ENCODE measurements around the gene FN1.

The FN1 gene

GRCh38 chr2:215483431-215483830 lies 47.6 kb upstream of the FN1 start:
- no peak for DNase-seq
- Histone ChIP-seq H3K9ac (ENCODE audit: low read length) (no peak overlapping the region), H3K9me2 (replicated peaks; ENCODE audit: insufficient read depth, low read length) (no peaks in the 10 kb centered on the region), H3K4me3 (ENCODE audit: low read length) (no peak overlapping the region), H3F3A (ENCODE audit: insufficient read depth, low read length) (no peaks in the 10 kb centered on the region), H3K36me3 (replicated peaks; ENCODE audit: insufficient read depth, low read length) (no peaks in the 10 kb centered on the region), H3K27ac (ENCODE audit: low read length) (no peak overlapping the region), H3K4me1 (ENCODE audit: low read length) (no peaks in the 10 kb centered on the region), H3K4me2 (ENCODE audit: low read depth, low read length) (no peak overlapping the region), H2AFZ (ENCODE audit: low read length) (no peak overlapping the region), H3K9me3 (replicated peaks; ENCODE audit: insufficient read depth, low read length) (no peaks in the 10 kb centered on the region), H3K79me2 (ENCODE audit: low read length) (no peaks in the 10 kb centered on the region), H4K20me1 (ENCODE audit: insufficient read depth, low read length) (no peaks in the 10 kb centered on the region), H3K27me3 (replicated peaks; ENCODE audit: insufficient read depth, low read length) (no peaks in the 10 kb centered on the region)
- TF ChIP-seq EZH2 (optimal IDR thresholded peaks at IDR 0.05; ENCODE audit: low read depth, low read length) (no peak), CTCF (IDR thresholded peaks at IDR 0.05; ENCODE audit: low read length) (no peak), EZH2phosphoT487 (IDR thresholded peaks at IDR 0.05; ENCODE audit: low read length) (no peak)

GRCh38 chr2:215479536-215480240 lies 43.8 kb upstream of the FN1 start:
- Histone ChIP-seq H2AFZ (ENCODE audit: low read length) (no peak overlapping the region), H3K36me3 (replicated peaks; ENCODE audit: insufficient read depth, low read length) (no peaks in the 10 kb centered on the region), H3K9ac (ENCODE audit: low read length) (no peak overlapping the region), H4K20me1 (ENCODE audit: insufficient read depth, low read length) (no peaks in the 10 kb centered on the region), H3K4me3 (ENCODE audit: low read length) (no peak overlapping the region), H3K4me1 (ENCODE audit: low read length) (no peaks in the 10 kb centered on the region), H3K9me2 (replicated peaks; ENCODE audit: insufficient read depth, low read length) (no peaks in the 10 kb centered on the region), H3K79me2 (ENCODE audit: low read length) (no peaks in the 10 kb centered on the region), H3K27ac (ENCODE audit: low read length) (no peak overlapping the region), H3K4me2 (ENCODE audit: low read depth, low read length) (no peak overlapping the region), H3F3A (ENCODE audit: insufficient read depth, low read length) (no peaks in the 10 kb centered on the region), H3K9me3 (replicated peaks; ENCODE audit: insufficient read depth, low read length) (no peaks in the 10 kb centered on the region), H3K27me3 (replicated peaks; ENCODE audit: insufficient read depth, low read length) (no peaks in the 10 kb centered on the region)
- no peak for DNase-seq
- TF ChIP-seq EZH2 (optimal IDR thresholded peaks at IDR 0.05; ENCODE audit: low read depth, low read length) (no peak), CTCF (IDR thresholded peaks at IDR 0.05; ENCODE audit: low read length) (no peak), EZH2phosphoT487 (IDR thresholded peaks at IDR 0.05; ENCODE audit: low read length) (no peak)

- no peaks in the 10 kb centered on the region for H3K4me1 ChIP-seq (ENCODE audit: low read length)
- no peaks in the 10 kb centered on the region for H3K79me2 ChIP-seq (ENCODE audit: low read length)
- no peaks in the 10 kb centered on the region for H3K27me3 ChIP-seq (replicated peaks; ENCODE audit: insufficient read depth, low read length)
- H3K36me3 ChIP-seq (replicated peaks; ENCODE audit: insufficient read depth, low read length) = no peaks in the 10 kb centered on the region
- no peak for TF ChIP-seq CTCF (IDR thresholded peaks at IDR 0.05; ENCODE audit: low read length)
- H4K20me1 ChIP-seq (ENCODE audit: insufficient read depth, low read length) = no peaks in the 10 kb centered on the region
- H3F3A ChIP-seq (ENCODE audit: insufficient read depth, low read length) = no peaks in the 10 kb centered on the region
- no peak overlapping the region for H2AFZ ChIP-seq (ENCODE audit: low read length)
- H3K9ac ChIP-seq (ENCODE audit: low read length) = no peak overlapping the region
- H3K9me2 ChIP-seq (replicated peaks; ENCODE audit: insufficient read depth, low read length) = no peaks in the 10 kb centered on the region
- no peaks in the 10 kb centered on the region for H3K9me3 ChIP-seq (replicated peaks; ENCODE audit: insufficient read depth, low read length)
- no peak overlapping the region for H3K4me2 ChIP-seq (ENCODE audit: low read depth, low read length)
- H3K27ac ChIP-seq (ENCODE audit: low read length) = no peak overlapping the region
- H3K4me3 ChIP-seq (ENCODE audit: low read length) = no peak overlapping the region
- DNase-seq = no peak
Observed at GRCh38 chr2:215479121-215479520, 43.3 kb upstream of the FN1 start.
